T-helper 22 cell (primary cell): Measurements from ENCODE around the gene ARPC5L.

Experiments used
- DNase-seq: peaks from one replicate; pipeline ENCODE4 v3.0.0-alpha.2; 2020; ENCODE audit warnings: low read depth

ARPC5L gene

GRCh38 chr9:124868511-124869465 is 6.9 kb downstream of the ARPC5L start:
- DNase-seq = peak; percentile 87

- DNase-seq = peak; percentile 20
Observed at GRCh38 chr9:124869466-124869985, 7.6 kb downstream of the ARPC5L start.

GRCh38 chr9:124869986-124870560 is 8.1 kb downstream of the ARPC5L start:
- DNase-seq = peak; percentile 59

- no peak for DNase-seq
Observed at GRCh38 chr9:124870723-124871122, 8.8 kb downstream of the ARPC5L start.

GRCh38 chr9:124871156-124871561 is 9.2 kb downstream of the ARPC5L start:
- no peak for DNase-seq

- DNase-seq = no peak
Observed at GRCh38 chr9:124873664-124874063, 11.7 kb downstream of the ARPC5L start.

- DNase-seq = no peak
Observed at GRCh38 chr9:124875501-124875900, 13.6 kb downstream of the ARPC5L start.

GRCh38 chr9:124877021-124877782 is 15.3 kb downstream of the ARPC5L start:
- no peak for DNase-seq

- DNase-seq = no peak
Observed at GRCh38 chr9:124878021-124878420, 16.1 kb downstream of the ARPC5L start.

GRCh38 chr9:124878518-124878917 is 16.6 kb downstream of the ARPC5L start:
- DNase-seq = no peak

- DNase-seq = no peak
Observed at GRCh38 chr9:124879226-124879625, 17.3 kb downstream of the ARPC5L start.

- DNase-seq = no peak
Observed at GRCh38 chr9:124880501-124880900, 18.6 kb downstream of the ARPC5L start.

- no peak for DNase-seq
Observed at GRCh38 chr9:124881138-124881743, 19.3 kb downstream of the ARPC5L start.

GRCh38 chr9:124882231-124882630 is 20.3 kb downstream of the ARPC5L start:
- no peak for DNase-seq

- DNase-seq = no peak
Observed at GRCh38 chr9:124884376-124884775, 22.4 kb downstream of the ARPC5L start.

- no peak for DNase-seq
Observed at GRCh38 chr9:124885551-124885950, 23.6 kb downstream of the ARPC5L start.

- no peak for DNase-seq
Observed at GRCh38 chr9:124886461-124886860, 24.5 kb downstream of the ARPC5L start.

- no peak for DNase-seq
Observed at GRCh38 chr9:124886866-124887492, 25.0 kb downstream of the ARPC5L start.

- DNase-seq = no peak
Observed at GRCh38 chr9:124887832-124888231, 25.9 kb downstream of the ARPC5L start.

- DNase-seq = no peak
Observed at GRCh38 chr9:124889006-124889405, 27.1 kb downstream of the ARPC5L start.

- DNase-seq = no peak
Observed at GRCh38 chr9:124890179-124890578, 28.2 kb downstream of the ARPC5L start.
